ENCODE measurements around the gene AMTN. TPM values are rescaled to one million over a fixed set of nuclear protein-coding genes. Genes with fewer than 3 reads are reported as not detected.

Gene AMTN
- total RNA-seq, 1 donor from 2014 or later = not detected

Other genes starting within 250 kb of the AMTN start
- gene CABS1, start 183.6 kb upstream of the AMTN start, total RNA-seq = not detected
- gene SMR3A, start 157.8 kb upstream of the AMTN start, total RNA-seq = not detected
- gene SMR3B, start 135.4 kb upstream of the AMTN start, total RNA-seq = not detected
- gene OPRPN, start 120.6 kb upstream of the AMTN start, total RNA-seq = not detected
- not detected for gene MUC7, start 46.4 kb upstream of the AMTN start, total RNA-seq
- not detected for gene AMBN, start 73.7 kb downstream of the AMTN start, total RNA-seq
- gene ENAM, start 110.2 kb downstream of the AMTN start, total RNA-seq = 2.1 TPM
- gene JCHAIN, start 147.9 kb downstream of the AMTN start, total RNA-seq = 2.1 TPM
- gene UTP3, start 170.0 kb downstream of the AMTN start, total RNA-seq = 13.6 TPM
- 60.0 TPM for gene RUFY3, start 203.4 kb downstream of the AMTN start, total RNA-seq

Measured in skeletal muscle tissue (tissue), 1 donor.